ENCODE results near the gene DERL2. TPM values are rescaled to one million over a fixed set of nuclear protein-coding genes. Genes with fewer than 3 reads are reported as not detected.
A peak's percentile ranks its signal among the peaks of the same experiment; 100 is the strongest.

DERL2 gene
- total and polyA plus RNA-seq, 2 experiments from 2014 or later, result 54.3 to 136 TPM

DNA sequence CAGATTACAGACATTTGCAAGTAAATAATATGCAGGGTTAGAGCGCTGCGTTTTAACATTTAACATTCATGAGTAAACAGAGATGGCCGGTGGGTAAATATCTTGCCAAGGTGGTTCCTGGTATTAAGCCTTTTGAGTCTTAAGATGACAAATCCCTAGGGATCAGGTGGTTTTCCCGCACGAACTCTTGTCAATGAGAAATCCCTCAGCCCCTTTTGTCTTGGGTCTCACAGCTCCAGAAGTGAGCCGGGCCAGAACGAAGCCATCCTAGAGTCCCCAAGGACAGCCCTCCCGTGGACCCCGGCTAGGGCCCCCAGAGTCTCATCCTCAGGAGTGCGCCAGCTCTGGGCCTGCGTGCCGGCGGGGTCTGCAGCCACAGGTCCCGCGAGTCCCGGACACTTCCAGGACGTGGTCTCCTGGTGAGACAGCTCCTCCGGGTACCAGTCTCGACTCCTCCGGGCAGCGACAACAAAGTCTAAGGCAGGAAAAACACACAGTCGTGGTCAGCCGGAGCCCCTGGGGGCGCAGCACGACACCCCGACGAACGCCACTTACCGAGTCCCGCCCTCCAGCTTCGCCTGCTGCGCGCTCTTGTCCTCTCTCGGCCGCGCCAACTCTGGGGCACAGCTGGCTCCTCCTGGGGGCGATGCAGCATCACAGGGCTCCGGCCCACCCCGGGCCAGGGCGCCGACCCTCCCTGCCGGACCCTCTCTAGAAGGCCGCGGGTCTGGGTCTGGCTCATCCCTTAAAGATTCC is 13.7 kb upstream of the DERL2 start:
- Histone ChIP-seq H3K79me2 (no peaks in the 10 kb centered on the region), H3K9me2 (replicated peaks; ENCODE audit: insufficient read depth) (no peaks in the 10 kb centered on the region), H3K27ac (peak overlapping the region; percentile 65), H3K9me3 (ENCODE audit: low read depth) (no peaks in the 10 kb centered on the region), H3K27me3 (peaks cover 21% of the 10 kb centered on the region), H3K4me1 (ENCODE audit: insufficient read depth) (no peaks in the 10 kb centered on the region), H3K4me2 (peak overlapping the region; percentile 92), H2AFZ (peak overlapping the region; percentile 78), H3K4me3 (peak overlapping the region; percentile 48), H3K36me3 (replicated peaks; ENCODE audit: insufficient read depth, low read depth) (no peaks in the 10 kb centered on the region), H4K20me1 (ENCODE audit: insufficient read depth, poor library complexity, severe bottlenecking) (no peaks in the 10 kb centered on the region)
- WGBS (ENCODE audit: low lambda C conversion rate, missing lambda C conversion rate), result 11% methylated on average over 44 of the region's 44 CpGs
- DNase-seq (ENCODE audit: low spot score), result peak; percentile 39
- TF ChIP-seq, protein P1, sequence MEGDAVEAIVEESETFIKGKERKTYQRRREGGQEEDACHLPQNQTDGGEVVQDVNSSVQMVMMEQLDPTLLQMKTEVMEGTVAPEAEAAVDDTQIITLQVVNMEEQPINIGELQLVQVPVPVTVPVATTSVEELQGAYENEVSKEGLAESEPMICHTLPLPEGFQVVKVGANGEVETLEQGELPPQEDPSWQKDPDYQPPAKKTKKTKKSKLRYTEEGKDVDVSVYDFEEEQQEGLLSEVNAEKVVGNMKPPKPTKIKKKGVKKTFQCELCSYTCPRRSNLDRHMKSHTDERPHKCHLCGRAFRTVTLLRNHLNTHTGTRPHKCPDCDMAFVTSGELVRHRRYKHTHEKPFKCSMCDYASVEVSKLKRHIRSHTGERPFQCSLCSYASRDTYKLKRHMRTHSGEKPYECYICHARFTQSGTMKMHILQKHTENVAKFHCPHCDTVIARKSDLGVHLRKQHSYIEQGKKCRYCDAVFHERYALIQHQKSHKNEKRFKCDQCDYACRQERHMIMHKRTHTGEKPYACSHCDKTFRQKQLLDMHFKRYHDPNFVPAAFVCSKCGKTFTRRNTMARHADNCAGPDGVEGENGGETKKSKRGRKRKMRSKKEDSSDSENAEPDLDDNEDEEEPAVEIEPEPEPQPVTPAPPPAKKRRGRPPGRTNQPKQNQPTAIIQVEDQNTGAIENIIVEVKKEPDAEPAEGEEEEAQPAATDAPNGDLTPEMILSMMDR (IDR thresholded peaks at IDR 0.05; ENCODE audit: poor library complexity), result no peak
- no peak for TF ChIP-seq EZH2phosphoT487 (IDR thresholded peaks at IDR 0.05; ENCODE audit: low read depth, severe bottlenecking, unreplicated experiment)

GRCh38 chr17:5492970-5493369 is 7.0 kb upstream of the DERL2 start:
- no peak overlapping the region for H3K27ac ChIP-seq
- no peaks in the 10 kb centered on the region for H3K36me3 ChIP-seq (replicated peaks; ENCODE audit: insufficient read depth, low read depth)
- H3K9me3 ChIP-seq (ENCODE audit: low read depth), result peaks cover 3% of the 10 kb centered on the region
- no peak overlapping the region for H2AFZ ChIP-seq
- no peaks in the 10 kb centered on the region for H4K20me1 ChIP-seq (ENCODE audit: insufficient read depth, poor library complexity, severe bottlenecking)
- H3K4me1 ChIP-seq (ENCODE audit: insufficient read depth), result peaks cover 1% of the 10 kb centered on the region
- 98% methylated on average over 2 of the region's 2 CpGs for WGBS (ENCODE audit: low lambda C conversion rate, missing lambda C conversion rate)
- H3K9me2 ChIP-seq (replicated peaks; ENCODE audit: insufficient read depth), result no peaks in the 10 kb centered on the region
- TF ChIP-seq EZH2phosphoT487 (IDR thresholded peaks at IDR 0.05; ENCODE audit: low read depth, severe bottlenecking, unreplicated experiment) (no peak), EZH2 (IDR thresholded peaks at IDR 0.05; ENCODE audit: borderline replicate concordance) (no peak)
- TF ChIP-seq, protein P1 (IDR thresholded peaks at IDR 0.05; ENCODE audit: poor library complexity), result no peak
- H3K79me2 ChIP-seq, result peaks cover 24% of the 10 kb centered on the region
- no peak for DNase-seq (ENCODE audit: low spot score)
- H3K4me3 ChIP-seq, result no peak overlapping the region
- H3K4me2 ChIP-seq, result no peak overlapping the region
- H3K27me3 ChIP-seq, result no peaks in the 10 kb centered on the region

DNA sequence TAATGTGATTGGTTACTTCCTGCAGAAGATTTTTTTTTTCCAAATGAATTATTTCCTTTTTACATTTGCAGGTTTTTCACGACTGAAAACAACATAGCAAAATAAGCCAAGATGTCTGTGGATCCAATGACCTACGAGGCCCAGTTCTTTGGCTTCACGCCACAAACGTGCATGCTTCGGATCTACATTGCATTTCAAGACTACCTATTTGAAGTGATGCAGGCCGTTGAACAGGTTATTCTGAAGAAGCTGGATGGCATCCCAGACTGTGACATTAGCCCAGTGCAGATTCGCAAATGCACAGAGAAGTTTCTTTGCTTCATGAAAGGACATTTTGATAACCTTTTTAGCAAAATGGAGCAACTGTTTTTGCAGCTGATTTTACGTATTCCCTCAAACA is 2.8 kb upstream of the DERL2 start:
- TF ChIP-seq, protein P1 (IDR thresholded peaks at IDR 0.05; ENCODE audit: poor library complexity), result no peak
- TF ChIP-seq EZH2 (IDR thresholded peaks at IDR 0.05; ENCODE audit: borderline replicate concordance) (no peak), EZH2phosphoT487 (IDR thresholded peaks at IDR 0.05; ENCODE audit: low read depth, severe bottlenecking, unreplicated experiment) (no peak)
- Histone ChIP-seq H3K9me3 (ENCODE audit: low read depth) (no peaks in the 10 kb centered on the region), H3K79me2 (peaks cover 55% of the 10 kb centered on the region), H3K4me2 (no peak overlapping the region), H3K9me2 (replicated peaks; ENCODE audit: insufficient read depth) (no peaks in the 10 kb centered on the region), H3K27ac (no peak overlapping the region), H4K20me1 (ENCODE audit: insufficient read depth, poor library complexity, severe bottlenecking) (no peaks in the 10 kb centered on the region), H3K36me3 (replicated peaks; ENCODE audit: insufficient read depth, low read depth) (no peaks in the 10 kb centered on the region), H3K4me3 (no peak overlapping the region), H3K27me3 (no peaks in the 10 kb centered on the region), H2AFZ (no peak overlapping the region), H3K4me1 (ENCODE audit: insufficient read depth) (peaks cover 9% of the 10 kb centered on the region)
- no peak for DNase-seq (ENCODE audit: low spot score)
- WGBS (ENCODE audit: low lambda C conversion rate, missing lambda C conversion rate), result 95% methylated on average over 8 of the region's 8 CpGs
